ENCODE data around the gene PARD3.

DNA sequence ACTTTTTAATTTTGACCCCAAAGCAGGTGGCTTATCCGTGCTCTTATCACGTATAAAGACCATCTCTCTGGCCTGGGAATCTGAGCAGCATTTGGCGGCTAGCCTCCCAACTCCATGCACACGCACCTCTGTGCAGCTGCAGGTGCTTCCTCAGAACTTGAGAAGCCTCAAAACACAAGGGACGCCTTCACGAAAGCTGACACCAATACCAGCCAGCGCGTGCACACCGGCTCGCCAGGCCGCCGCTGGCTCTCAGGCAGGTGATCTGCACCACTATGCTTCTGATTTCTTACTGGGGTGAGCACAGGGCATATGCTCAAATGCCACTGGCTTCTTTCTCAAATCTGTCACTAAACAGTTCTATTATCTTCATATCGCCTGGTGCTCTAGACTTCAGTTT is 145.0 kb downstream of the PARD3 start:
- TF ChIP-seq, protein P1, sequence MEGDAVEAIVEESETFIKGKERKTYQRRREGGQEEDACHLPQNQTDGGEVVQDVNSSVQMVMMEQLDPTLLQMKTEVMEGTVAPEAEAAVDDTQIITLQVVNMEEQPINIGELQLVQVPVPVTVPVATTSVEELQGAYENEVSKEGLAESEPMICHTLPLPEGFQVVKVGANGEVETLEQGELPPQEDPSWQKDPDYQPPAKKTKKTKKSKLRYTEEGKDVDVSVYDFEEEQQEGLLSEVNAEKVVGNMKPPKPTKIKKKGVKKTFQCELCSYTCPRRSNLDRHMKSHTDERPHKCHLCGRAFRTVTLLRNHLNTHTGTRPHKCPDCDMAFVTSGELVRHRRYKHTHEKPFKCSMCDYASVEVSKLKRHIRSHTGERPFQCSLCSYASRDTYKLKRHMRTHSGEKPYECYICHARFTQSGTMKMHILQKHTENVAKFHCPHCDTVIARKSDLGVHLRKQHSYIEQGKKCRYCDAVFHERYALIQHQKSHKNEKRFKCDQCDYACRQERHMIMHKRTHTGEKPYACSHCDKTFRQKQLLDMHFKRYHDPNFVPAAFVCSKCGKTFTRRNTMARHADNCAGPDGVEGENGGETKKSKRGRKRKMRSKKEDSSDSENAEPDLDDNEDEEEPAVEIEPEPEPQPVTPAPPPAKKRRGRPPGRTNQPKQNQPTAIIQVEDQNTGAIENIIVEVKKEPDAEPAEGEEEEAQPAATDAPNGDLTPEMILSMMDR (IDR thresholded peaks at IDR 0.05), result no peak
- no peak for TF ChIP-seq POLR2A (IDR thresholded peaks at IDR 0.05)
